Measurements from ENCODE around the gene FAM53A. TPM values are rescaled to one million over a fixed set of nuclear protein-coding genes. Genes with fewer than 3 reads are reported as not detected.
"Not testable (repeated sequence)": the region's sequence is repeated elsewhere in the genome, so short reads cannot be mapped to it uniquely, and the experiment has no call there.

Gene FAM53A
- polyA plus RNA-seq, 3 donors: 1.2 to 2.1 (median 1.5) TPM

DNA sequence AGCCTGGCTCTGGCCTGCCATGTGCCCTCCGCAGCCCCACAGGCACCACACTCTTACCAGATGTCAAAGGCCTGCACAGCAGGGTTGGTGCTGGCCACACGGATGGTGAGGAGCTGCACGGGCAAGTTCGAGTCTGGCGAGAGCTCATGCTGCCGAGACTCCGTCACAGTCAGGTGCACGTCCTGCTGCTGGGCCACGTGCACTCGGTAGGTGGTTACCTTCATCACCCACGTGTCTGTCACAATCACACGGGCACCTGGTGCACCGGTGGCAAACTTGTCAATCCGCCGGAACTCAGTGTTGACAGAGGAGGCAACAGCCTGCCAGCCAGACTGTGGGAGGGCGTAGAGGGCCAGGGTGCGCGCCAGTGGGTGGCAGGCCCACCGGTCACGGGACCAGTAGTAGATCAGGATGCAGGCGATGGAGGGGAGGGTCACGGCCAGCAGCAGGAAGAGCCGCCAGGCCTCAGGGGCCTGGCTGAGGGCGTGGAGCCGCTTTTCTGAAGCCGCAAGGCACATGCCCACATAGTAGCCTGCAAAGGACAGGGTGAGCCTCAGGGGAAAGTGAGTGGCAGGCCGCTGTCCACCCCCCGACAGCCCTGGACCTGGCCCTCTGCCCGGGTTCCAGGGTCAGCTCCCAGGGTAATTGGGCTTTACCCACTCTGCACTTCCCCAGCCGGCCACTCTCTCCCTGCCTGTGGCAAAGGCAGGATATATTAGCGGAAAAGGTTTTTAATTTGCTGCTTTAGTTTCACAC is 34.2 kb upstream of the FAM53A start:
- 49 to 78% (median 68%) methylated on average over 31 of the region's 31 CpGs for WGBS, 3 donors
- no peak overlapping the region for H3K27ac ChIP-seq (ENCODE audit: low read depth, low read length)

GRCh38 chr4:1717129-1718094 is 33.3 kb upstream of the FAM53A start:
- WGBS, 3 donors: 90 to 92% (median 91%) methylated on average over 30 to 32 of the region's 32 CpGs
- no peak overlapping the region for H3K27ac ChIP-seq (ENCODE audit: low read depth, low read length)

GRCh38 chr4:1716065-1716945 is 32.2 kb upstream of the FAM53A start:
- 81 to 84% (median 83%) methylated on average over 15 of the region's 15 CpGs for WGBS, 3 donors
- H3K27ac ChIP-seq (ENCODE audit: low read depth, low read length): no peak overlapping the region

DNA sequence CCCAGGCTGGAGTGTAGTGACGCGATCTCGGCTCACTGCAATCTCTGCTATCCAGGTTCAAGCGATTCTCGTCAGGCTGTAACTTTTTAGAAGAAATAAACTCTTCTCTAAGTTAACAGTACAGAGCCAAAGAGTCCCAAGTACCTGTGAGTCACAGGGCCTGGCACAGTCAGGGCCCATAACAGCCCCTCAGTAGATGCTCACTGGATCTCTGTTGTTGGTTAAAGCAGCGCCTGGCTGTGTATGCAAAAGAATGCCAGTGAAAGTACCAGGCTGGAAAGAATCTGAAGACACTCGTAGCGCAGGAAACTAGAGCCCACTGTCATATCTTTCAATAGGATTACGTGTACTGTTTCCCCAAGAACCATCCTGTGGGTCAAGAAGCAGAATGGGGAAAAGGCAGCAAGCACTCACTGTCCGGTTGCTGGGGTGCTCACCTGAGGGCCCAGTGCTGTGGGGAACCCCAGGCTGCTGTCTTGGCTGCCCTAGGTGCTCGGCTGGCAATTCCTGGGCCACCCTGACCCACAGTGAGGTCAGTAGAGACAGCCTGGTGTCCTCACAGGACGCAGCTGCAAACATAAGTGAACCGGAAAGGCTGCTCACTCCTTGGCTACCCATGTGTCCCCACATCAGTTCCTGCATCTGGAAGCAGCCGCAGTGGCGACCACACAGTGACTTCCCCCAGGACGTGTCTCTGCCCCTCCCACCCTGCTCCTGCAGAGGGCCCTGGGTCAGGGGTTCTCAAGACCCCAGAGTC is 31.1 kb upstream of the FAM53A start:
- 51 to 80% (median 54%) methylated on average over 16 of the region's 16 CpGs for WGBS, 3 donors
- no peak overlapping the region for H3K27ac ChIP-seq (ENCODE audit: low read depth, low read length)

DNA sequence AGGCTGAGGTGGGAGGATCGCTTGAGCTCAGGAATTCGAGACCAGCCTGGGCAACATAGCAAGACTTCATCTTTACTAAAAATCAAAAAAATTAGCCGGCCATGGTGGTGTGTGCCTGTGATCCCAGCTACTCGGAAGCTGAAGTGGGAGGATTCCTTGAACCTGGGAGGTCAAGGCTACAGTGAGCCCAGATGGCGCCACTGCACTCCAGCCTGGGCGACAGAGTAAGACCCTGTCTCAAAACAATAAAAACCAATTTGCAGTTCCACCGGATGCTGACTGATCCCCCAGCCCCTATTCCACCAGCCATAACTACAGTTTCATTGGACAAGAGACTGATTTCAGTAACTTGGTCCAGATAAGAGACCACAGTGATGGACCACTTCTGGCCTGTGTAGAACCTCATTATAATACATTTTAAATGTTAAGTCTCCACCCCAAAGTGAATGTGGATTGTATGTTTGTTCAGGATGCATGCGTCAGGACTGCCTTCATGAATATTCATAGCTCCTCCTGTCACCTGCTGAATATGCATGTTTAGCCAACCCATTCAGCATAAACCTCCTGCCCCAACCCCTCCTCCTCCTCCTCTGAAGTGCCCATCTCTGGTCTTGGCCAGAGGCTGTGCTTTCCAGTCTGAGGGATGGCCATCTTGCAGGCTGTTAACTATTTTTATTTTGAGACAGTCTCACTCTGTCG is 30.3 kb upstream of the FAM53A start:
- H3K27ac ChIP-seq (ENCODE audit: low read depth, low read length): no peak overlapping the region
- 65 to 70% (median 66%) methylated on average over 9 of the region's 9 CpGs for WGBS, 3 donors

- 18 to 23% (median 22%) methylated on average over 35 of the region's 35 CpGs for WGBS, 3 donors
- H3K27ac ChIP-seq (ENCODE audit: low read depth, low read length): peak overlapping the region; percentile 100
Measured at GRCh38 chr4:1713003-1713851, 29.1 kb upstream of the FAM53A start.

GRCh38 chr4:1712216-1713002 is 28.3 kb upstream of the FAM53A start, which contains the start of gene SLBP:
SLBP (minus strand) TSS chr4:1712319; CDS start chr4:1712188, 131 bp downstream.
- peak within 1 kb of the TSS; percentile 100 for H3K27ac ChIP-seq (ENCODE audit: low read depth, low read length)
- WGBS, 3 donors: 0% methylated on average over 65 to 98 of the region's 98 CpGs

DNA sequence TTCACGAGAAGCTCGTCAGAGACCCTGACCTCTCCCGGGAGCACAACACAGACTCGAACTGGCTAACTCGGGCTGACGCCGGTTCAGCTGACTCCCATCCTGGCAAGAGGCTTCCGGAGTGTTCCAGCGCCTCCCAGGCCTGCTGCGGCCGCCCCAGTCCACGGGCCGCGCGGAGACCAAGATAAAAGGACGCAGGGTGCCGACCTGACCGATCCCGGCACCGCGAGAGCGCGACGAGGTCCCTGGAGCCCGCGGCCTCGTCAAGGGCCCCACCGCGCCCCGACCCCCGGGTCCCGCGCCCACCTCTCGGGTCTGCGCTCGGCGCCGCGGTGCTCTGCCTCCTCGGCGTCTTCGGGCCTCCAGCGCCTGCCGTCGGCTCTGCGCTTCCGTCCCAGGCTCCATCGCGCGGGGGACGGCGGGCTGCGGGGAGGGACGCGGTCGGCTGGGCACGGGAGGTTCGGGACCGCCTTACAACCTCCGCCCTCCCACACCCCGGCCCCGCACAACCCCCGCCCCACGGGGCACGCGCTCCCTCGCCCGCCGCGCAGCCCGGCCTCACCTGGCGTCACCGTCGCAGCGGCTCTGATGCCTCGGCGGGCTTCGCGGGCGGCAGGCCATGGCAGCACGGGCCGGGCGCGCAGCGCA is 27.6 kb upstream of the FAM53A start:
- 0 to 1% (median 0%) methylated on average over 62 to 85 of the region's 85 CpGs for WGBS, 3 donors
- peak overlapping the region; percentile 44 for H3K27ac ChIP-seq (ENCODE audit: low read depth, low read length)

DNA sequence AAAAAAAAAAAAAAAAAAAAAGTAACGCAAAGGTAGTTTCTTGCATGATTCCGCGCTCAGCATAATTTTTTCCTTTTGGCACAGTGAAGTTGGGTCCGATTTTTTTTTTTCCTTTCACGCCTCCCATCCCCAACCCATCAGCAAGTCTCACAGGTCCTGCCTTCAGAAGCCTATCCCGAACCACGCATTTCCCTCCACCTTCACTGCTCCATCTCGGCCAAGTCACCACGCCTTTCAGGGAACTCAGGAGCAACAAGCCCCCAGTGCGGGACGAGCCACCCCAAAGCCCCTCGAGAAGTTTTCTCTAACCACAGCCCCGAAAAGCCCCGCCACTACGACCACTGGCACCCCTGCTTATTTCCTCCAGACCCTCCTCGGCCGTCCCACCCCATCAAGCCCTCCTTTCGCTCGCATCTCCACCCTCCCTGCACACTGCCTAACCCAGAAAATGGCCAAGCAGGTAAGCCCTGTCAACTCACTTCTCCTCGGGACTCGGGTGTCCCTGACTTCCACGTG is 27.0 kb upstream of the FAM53A start:
- no peak overlapping the region for H3K27ac ChIP-seq (ENCODE audit: low read depth, low read length)
- 12 to 14% (median 14%) methylated on average over 22 of the region's 22 CpGs for WGBS, 3 donors

DNA sequence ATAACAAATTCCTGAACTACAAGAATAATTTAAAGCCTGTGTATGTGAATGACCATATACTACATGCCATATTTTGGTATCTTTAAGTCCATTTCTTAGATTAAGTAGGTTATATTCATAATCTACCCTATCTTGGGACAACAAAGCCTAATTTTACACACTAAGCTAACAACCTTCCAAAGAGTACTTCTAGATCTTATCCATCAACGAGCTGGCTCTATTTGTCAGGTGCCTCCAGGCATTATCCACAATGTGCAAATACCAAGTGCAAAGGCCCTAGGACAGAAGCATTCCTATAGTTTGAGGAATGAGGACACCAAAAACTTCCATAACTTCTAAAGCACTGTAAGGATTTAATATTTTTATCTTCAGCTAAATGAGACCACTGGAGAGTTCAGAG is 24.5 kb upstream of the FAM53A start:
- H3K27ac ChIP-seq (ENCODE audit: low read depth, low read length): no peak overlapping the region
- 29 to 55% (median 45%) methylated on average over 1 of the region's 1 CpG for WGBS, 3 donors

GRCh38 chr4:1706358-1706757 is 22.2 kb upstream of the FAM53A start:
- H3K27ac ChIP-seq (ENCODE audit: low read depth, low read length): no peak overlapping the region
- WGBS, 3 donors: 89 to 92% (median 91%) methylated on average over 6 of the region's 6 CpGs

GRCh38 chr4:1705732-1706131 is 21.6 kb upstream of the FAM53A start:
- H3K27ac ChIP-seq (ENCODE audit: low read depth, low read length): no peak overlapping the region
- WGBS, 3 donors: 93 to 96% (median 95%) methylated on average over 6 of the region's 6 CpGs

DNA sequence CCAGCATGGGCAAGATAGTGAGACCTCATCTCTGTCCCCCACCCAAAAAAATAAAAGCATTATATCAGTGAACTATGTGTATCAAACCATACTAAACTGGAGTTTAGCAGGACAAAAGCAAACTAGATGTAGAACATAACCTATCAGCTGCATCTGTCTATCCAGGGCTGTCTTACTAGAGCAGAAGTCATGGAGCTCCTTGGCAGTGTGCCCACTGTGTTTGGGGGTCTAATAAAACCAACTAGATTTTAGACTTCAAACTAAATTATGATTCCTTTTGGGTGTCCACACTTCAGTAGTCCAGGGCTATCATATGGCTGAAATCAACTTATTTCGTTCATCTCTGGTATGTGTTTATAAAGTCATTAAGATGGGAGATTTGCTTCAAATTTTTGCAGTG is 19.8 kb upstream of the FAM53A start:
- 86 to 97% (median 96%) methylated on average over 1 of the region's 1 CpG for WGBS, 3 donors
- no peak overlapping the region for H3K27ac ChIP-seq (ENCODE audit: low read depth, low read length)

GRCh38 chr4:1701671-1702070 is 17.6 kb upstream of the FAM53A start:
- H3K27ac ChIP-seq (ENCODE audit: low read depth, low read length): not testable (repeated sequence)
- WGBS, 3 donors: 64 to 88% (median 73%) methylated on average over 8 of the region's 8 CpGs

DNA sequence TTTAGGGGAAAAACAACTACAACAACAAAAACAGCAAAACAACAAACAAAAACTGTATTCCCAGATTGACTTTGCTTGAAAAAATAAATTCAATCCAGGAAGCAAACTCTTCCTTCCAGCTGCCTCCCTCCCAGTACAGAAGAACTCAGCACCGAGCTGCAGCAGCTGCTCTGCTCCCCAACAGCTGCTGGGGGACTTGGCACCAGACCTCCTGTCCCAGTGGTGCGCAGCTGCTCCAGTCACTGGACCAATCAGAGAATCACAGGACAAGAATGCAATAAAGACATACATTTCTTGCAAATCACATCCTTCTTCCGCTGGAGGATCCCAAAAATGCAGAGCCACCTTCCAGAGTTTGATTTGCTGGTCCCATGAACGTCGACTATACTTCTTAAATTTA is 11.8 kb upstream of the FAM53A start:
- WGBS, 3 donors: 68 to 84% (median 80%) methylated on average over 5 of the region's 5 CpGs
- no peak overlapping the region for H3K27ac ChIP-seq (ENCODE audit: low read depth, low read length)
